Measurements from ENCODE around the gene HTT-AS.

HTT-AS gene

DNA sequence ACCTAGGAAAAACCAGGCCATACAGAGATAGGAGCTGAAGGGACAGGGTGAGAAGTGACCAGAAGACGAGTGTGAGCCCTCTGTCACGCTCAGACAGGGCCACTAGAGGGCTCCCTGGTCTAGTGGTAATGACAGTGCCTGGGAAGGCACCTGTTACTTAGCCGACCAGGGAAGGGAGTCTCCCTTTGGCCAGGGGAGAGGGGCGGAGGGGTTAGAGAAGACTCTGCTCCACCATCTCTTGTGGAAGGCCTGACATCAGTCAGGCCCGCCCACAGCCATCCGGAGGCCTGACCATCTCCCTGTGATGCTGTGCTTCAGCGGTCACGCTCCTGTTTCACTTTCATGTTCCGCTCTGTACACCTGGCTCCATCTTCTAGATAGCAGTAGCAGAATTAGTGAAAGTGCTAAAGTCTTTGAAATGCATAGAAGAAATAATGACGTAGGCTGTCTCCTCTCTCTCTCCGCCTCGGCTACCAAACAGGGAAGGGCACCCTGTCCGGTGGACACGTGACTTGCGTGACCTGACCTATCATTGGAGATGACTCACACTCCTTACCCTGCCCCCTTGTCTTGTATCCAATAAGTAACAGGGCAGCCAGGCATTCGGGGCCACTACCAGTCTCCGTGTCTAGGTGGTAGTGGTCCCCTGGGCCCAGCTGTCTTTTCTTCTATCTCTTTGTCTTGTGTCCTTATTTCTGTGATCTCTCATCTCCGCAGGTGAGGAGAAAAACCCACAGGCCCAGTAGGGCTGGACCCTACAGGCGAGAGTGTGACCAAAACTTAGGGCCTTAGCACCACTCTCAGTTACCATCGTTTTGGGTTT, 26.7 kb downstream of the HTT-AS start:
- DNase-seq, result peak; percentile 6

- no peak for DNase-seq
Observed at GRCh38 chr4:3046623-3047022, 27.7 kb downstream of the HTT-AS start.

DNA sequence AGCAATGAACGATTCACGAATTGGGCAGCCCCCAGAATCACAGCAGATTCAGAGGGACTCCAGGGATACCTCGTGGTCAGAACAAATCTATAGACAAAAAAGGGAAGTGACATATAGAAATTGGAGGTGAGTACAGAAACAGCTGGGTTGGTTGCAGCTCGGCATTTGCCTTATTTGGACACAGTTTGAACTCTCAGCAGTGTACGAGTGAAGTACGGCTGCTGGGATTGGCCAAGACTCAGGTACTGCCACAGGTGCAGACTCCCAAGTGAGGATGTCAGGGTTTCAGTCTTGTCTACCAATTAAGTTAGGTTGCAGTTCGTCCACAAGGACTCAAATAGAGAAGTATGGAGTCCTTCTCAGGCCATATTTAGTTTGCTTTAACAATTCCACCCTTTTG, 28.2 kb downstream of the HTT-AS start:
- no peak for DNase-seq

- DNase-seq, result no peak
Observed at GRCh38 chr4:3044870-3045819, 29.2 kb downstream of the HTT-AS start.

DNA sequence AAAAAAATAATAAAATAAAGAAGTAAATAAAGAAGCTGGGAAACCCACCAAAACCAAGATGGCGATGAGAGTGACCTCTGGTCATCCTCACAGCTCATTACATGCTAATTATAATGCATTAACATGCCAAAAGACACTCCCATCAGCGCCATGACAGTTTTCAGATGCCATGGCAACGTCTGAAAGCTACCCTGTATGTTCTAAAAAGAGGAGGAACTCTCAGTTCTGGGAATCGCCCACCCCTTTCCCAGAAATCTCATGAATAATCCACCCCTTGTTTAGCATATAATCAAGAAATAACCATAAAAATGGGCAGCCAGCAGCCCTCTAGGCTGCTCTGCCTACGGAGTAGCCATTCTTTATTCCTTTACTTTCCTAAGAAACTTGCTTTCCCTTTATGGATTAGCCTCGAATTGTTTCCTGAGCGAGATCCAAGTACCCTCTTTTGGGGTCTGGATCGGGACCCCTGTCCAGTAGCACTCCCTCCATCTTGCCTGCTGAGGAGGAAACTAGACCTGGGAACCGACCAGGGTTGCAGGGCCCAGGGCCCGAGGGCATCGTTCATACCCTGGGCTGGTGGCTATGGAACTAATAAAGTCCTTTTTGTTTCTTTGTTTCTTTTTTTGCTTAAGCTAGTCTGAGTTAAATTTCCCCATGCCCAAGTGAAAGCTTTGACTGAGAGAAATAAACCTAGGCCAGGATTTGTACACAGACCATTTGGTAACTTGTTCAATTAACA, 30.9 kb downstream of the HTT-AS start:
- no peak for DNase-seq

DNA sequence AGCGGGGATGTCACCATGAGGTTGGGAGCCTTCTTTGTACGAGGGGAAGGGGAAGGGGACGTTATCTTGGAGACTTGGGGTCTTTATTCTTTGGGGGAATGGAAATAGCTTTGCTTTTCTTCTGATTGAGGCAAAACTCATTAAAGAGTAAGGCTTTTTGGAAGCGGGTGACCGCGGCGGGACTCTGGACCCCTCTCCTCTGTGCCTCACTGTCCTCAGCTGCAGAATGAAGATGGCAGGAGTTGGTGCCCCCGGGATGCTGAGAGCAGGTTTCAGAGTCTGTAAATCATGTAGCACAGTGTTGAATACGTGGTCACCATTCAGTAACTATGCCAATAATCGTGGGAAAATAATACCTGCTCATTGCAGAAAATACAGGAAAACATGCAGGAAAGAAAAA, 32.1 kb downstream of the HTT-AS start:
- no peak for DNase-seq

DNA sequence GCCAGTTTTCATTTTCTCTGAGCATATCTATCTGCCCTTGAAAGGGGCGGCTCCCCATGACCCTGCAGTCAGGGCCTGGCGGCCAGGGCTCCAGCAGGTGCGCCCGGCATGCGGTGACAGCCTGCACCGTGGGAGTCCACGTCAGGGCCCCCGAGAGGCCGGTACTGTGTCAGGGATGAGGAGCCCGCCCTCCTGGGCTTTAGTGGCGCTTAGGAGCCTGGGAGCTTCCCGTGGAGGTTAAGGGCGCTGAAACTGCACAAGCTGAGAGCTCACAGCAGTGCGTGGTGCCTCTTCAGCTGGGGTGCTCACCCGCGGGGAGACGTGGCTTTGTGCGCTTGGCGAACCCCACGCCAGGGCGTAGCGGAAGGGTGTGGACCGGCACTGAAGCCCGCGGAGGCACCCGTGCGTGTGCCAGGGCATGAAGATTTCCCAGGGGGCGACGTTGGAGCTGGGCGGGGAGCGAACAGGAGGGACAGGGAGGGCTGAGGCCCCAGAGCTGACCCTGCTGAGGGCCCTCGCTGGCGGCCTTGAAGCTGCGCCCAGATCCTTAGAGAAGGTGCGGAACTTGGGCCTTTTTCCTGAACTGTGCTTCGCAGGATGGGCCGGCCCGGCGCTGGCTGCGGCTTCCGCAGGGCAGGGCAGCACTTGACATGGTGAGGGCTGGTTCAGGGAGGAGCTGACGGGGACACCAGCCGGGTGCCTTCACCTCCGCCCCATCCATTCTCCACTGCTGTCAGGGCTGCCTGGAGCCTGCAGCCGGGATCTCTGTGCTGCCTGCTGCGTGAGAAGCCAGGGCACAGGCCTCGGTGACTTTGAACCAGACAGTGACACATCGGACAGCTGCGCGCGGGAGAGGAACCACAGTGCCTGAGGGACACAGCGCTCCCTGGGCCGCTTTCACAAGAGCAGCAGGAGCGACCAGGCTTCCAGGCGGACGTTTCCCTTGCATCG, 32.9 kb downstream of the HTT-AS start:
- no peak for DNase-seq

- no peak for DNase-seq
Observed at GRCh38 chr4:3040452-3041191, 33.7 kb downstream of the HTT-AS start.

- DNase-seq, result no peak
Observed at GRCh38 chr4:3039706-3040366, 34.5 kb downstream of the HTT-AS start.

- no peak for DNase-seq
Observed at GRCh38 chr4:3037957-3038461, 36.3 kb downstream of the HTT-AS start.

- DNase-seq, result no peak
Observed at GRCh38 chr4:3036131-3036952, 38.0 kb downstream of the HTT-AS start.

DNA sequence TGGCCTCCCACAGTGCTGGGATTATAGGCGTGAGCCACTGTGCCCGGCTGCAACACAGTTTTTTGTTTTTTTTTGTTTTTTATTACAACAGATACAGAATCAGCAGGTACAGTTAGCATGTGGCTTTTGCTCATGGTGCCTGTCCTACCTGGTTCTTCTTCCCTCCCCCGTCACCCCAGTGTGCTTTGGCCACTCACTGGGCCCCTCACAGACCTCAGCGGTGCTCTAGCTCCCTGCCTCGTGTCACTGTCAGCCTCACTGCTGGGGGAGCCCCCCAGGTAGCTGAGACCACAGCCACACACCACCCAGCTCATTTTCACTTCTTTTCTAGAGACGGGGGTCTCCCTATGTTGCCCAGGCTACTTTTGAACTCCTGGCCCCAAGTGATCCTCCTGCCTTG, 38.7 kb downstream of the HTT-AS start:
- no peak for DNase-seq

- DNase-seq, result no peak
Observed at GRCh38 chr4:3035249-3035648, 39.1 kb downstream of the HTT-AS start.

DNA sequence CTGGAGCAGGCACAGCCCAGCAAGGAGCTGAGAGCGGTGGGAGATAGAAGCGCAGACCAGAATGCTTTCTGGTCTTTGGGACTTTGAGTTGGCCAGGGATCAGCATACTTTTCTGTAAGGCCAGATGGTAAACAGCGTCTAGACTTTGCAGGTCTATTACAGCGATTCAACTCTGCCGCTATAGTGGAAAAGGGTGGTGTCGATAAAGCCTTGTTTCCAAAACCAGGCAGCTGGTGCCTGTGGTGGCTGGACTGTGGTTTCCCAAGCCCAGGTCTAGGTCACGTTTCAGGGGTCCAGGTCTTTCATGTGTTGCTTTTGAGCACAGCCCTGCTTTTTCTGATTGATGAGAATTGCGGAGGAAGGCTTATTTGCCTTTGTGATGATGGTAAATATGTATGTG, 40.1 kb downstream of the HTT-AS start:
- no peak for DNase-seq

DNA sequence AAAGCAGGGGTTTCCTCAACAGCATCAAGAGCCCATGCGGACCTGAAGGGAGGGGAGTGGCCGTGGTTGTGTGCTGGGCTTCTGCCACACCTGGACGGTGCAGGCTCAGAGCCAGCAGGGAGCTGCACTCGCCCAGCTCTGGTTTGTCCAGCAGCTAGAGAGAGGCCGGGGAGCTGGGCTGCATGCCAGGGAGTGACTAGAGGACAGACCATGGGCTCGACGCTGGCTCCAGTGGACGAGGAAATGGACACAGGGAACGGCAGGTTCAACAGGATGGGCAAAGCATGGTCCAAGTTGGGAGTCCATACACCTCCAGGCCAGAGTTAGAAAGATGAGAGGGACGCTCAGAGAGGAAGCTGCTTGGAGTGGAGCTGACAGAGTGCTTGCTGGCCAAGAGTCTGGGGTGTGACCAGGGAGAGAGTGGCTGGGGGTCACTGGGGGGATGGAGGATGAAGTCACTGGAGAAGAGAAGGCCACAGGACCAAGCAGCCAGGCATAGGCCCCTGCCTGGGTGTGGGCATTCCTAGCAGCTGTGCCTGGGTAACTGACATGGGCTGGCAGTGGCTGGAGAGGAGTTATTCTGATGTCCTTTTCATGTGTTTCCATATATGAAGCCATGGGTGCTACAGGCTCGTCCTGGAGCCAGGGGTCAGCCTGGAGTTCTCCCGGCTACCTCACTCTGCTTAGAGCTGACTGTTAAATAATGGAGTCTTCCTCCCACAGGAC, 42.8 kb downstream of the HTT-AS start:
- no peak for DNase-seq

GRCh38 chr4:3030566-3031356, 43.6 kb downstream of the HTT-AS start:
- DNase-seq, result no peak

- no peak for DNase-seq
Observed at GRCh38 chr4:3029464-3029863, 44.9 kb downstream of the HTT-AS start.

DNA sequence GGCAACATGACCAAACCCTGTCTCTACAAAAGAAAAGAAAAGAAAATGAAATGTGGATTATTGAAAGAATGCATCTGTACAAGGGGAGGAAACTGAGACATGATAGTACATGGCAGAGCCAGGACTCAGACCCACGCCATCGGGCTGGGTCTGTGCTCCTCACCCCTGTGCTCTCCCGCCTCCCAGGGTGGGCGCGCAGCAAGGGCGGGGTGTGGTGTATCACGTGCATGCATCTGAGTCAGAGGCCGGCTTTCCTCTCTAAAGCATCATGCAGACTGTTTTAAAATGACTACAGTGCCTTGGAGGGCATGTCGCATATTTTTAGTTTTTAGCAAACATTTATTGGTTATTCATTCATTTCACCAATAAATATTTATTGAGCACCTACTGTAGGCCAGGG, 47.8 kb downstream of the HTT-AS start:
- no peak for DNase-seq
